ENCODE measurements around the gene PPIP5K1.

DNA sequence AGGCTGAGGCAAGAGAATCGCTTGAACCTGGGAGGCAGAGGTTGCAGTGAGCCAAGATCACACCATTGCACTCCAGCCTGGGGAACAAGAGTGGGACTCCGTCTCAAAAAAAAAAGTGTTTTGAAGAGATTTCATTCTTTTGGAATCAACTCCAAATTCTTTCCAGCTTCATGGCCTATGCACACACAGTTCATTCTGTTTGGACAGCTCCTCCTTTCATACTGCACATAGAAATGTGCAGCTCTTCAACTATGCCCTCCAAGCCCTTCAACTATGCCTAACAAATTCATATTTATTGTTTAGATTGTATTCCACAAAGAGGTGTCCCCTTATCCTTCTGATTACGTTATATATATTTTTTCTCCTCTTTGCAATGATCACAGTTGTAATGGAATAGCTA, 101.2 kb downstream of the PPIP5K1 start:
- TF ChIP-seq, protein P1, sequence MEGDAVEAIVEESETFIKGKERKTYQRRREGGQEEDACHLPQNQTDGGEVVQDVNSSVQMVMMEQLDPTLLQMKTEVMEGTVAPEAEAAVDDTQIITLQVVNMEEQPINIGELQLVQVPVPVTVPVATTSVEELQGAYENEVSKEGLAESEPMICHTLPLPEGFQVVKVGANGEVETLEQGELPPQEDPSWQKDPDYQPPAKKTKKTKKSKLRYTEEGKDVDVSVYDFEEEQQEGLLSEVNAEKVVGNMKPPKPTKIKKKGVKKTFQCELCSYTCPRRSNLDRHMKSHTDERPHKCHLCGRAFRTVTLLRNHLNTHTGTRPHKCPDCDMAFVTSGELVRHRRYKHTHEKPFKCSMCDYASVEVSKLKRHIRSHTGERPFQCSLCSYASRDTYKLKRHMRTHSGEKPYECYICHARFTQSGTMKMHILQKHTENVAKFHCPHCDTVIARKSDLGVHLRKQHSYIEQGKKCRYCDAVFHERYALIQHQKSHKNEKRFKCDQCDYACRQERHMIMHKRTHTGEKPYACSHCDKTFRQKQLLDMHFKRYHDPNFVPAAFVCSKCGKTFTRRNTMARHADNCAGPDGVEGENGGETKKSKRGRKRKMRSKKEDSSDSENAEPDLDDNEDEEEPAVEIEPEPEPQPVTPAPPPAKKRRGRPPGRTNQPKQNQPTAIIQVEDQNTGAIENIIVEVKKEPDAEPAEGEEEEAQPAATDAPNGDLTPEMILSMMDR (IDR thresholded peaks at IDR 0.05): no peak
- TF ChIP-seq POLR2A (IDR thresholded peaks at IDR 0.05): no peak
